Activated CD8-positive, alpha-beta T cell treated with anti-CD3 and anti-CD28 coated beads, Interleukin-2, amount 10 ng/mL, durations not matched to agents 7 days and 5 days (primary cell): ENCODE measurements around the gene SCIMP. TPM values are rescaled to one million over a fixed set of nuclear protein-coding genes. Genes with fewer than 3 reads are reported as not detected.
"Not testable (repeated sequence)": the region's sequence is repeated elsewhere in the genome, so short reads cannot be mapped to it uniquely, and the experiment has no call there.

Source experiments
- ATAC-seq: fragments of 150-1000 bp; cut with Tn5 transposase; one replicate; pipeline ENCODE4 v1.10.0; 2021; ENCODE audit warnings: moderate library complexity
- CTCF ChIA-PET: fragments of 350-600 bp; sonication (Branson Sonifier 250); formaldehyde crosslinking; loops from one replicate; lab custom pipeline; 2021; ENCODE audit warnings: antibody characterized with exemption; lab: Charles Lee
- POLR2A ChIA-PET: fragments of 350-600 bp; sonication (Branson Sonifier 250); formaldehyde crosslinking; loops from one replicate; lab custom pipeline; 2021; ENCODE audit warnings: antibody characterized with exemption; lab: Charles Lee
- DNase-seq: peaks from one replicate; pipeline ENCODE4 v3.0.0-alpha.2; 2020
- H3K27ac Mint-ChIP-seq: one replicate; pipeline ENCODE4 v1.8.0; 2021; ENCODE audit warnings: mild to moderate bottlenecking, mixed read lengths
- H3K27me3 Mint-ChIP-seq: one replicate; pipeline ENCODE4 v1.8.0; 2021; ENCODE audit warnings: low read depth, mixed read lengths
- H3K36me3 Mint-ChIP-seq: one replicate; pipeline ENCODE4 v1.8.0; 2021; ENCODE audit warnings: low read depth, mixed read lengths
- H3K4me1 Mint-ChIP-seq: one replicate; pipeline ENCODE4 v1.8.0; 2021; ENCODE audit warnings: low read depth, mixed read lengths
- H3K4me3 Mint-ChIP-seq: one replicate; pipeline ENCODE4 v1.8.0; 2021; ENCODE audit warnings: mild to moderate bottlenecking, mixed read lengths
- H3K9me3 Mint-ChIP-seq: one replicate; pipeline ENCODE4 v1.8.0; 2022; ENCODE audit warnings: mixed read lengths; ENCODE audit not compliant: insufficient read depth
- total RNA-seq, 2 experiments: library from RNA; stranded (reverse); gene quantifications; one replicate each; pipeline ENCODE4 v1.2.3, GENCODE V29; 2021

SCIMP gene
- total RNA-seq, 2 experiments from 2014 or later: not detected

DNA sequence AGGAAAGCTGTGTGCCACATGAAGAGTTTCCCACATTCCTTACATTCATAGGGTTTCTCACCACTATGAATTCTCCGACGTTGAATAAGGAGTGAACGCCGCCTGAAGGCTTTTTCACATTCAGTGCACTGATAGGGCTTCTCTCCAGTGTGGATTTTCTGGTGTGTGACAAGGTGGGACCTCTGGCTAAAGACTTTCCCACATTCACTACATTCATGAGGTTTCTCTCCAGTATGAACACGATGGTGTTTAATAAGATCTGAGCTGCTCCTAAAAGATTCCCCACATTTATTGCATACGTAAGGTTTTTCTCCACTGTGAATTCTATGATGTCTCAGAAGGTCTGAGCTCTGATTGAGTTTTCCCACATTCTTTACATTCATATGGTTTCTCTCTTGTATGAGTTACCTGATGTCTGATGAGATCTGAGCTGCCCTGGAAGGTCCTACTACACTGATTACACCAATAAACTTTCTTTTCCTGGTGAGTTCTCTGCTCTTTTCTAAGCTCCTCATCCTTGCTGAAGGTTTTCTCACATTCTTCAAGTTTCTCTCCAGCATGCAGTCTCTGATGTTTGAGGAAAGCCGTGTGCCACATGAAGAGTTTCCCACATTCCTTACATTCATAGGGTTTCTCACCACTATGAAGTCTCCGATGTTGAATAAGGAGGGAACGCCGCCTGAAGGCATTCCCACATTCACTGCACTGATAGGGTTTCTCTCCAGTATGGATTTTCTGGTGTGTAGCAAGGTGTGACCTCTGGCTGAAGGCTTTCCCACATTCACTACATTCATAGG lies 53.0 kb downstream of the SCIMP start:
- CTCF ChIA-PET: interaction anchor here (0.9 to 1.8 kb wide), 2 partner anchors 10 to 68 kb away, joined by 3 to 4 read pairs; partner anchors contain the start of gene ZNF594
- DNase-seq (no peak), ATAC-seq (no peak)
- POLR2A ChIA-PET: interaction anchor here (0.9 kb wide), 1 partner anchor 10 kb away, joined by 3 read pairs; the partner anchor contains the start of gene ZNF594
- H3K27ac Mint-ChIP-seq: no peak overlapping the region
- peaks cover 62% of the 10 kb centered on the region for H3K9me3 Mint-ChIP-seq
- H3K27me3 Mint-ChIP-seq: no peaks in the 10 kb centered on the region
- peaks cover 68% of the 10 kb centered on the region for H3K36me3 Mint-ChIP-seq
- H3K4me3 Mint-ChIP-seq: no peak overlapping the region
- peaks cover 5% of the 10 kb centered on the region for H3K4me1 Mint-ChIP-seq

DNA sequence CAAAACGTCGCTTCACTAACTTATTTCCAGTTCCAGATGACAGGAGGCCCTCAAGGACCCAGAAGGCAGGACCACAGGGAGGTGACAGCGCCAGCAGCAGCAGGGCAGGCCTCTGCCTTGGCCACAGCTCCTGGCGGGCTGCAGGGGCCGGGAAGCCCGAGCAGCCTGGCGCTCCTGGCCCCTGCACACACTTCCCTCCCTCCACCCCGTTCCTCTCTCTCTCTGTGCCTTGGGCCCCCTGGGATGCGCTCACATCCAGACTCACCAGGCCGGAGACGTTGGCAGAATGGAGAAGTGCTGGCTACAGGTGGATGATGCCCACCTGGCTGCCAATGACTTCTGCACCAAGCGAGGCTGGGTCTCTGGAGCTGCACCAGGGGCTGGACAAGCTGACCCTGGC lies 55.7 kb downstream of the SCIMP start:
- Mint-ChIP-seq H3K4me1 (no peaks in the 10 kb centered on the region), H3K36me3 (peaks cover 60% of the 10 kb centered on the region), H3K4me3 (no peak overlapping the region), H3K27ac (no peak overlapping the region), H3K9me3 (peaks cover 61% of the 10 kb centered on the region), H3K27me3 (no peaks in the 10 kb centered on the region)
- no peak for DNase-seq
- ATAC-seq: no peak
- POLR2A ChIA-PET: no interaction called here
- CTCF ChIA-PET: no interaction called here

DNA sequence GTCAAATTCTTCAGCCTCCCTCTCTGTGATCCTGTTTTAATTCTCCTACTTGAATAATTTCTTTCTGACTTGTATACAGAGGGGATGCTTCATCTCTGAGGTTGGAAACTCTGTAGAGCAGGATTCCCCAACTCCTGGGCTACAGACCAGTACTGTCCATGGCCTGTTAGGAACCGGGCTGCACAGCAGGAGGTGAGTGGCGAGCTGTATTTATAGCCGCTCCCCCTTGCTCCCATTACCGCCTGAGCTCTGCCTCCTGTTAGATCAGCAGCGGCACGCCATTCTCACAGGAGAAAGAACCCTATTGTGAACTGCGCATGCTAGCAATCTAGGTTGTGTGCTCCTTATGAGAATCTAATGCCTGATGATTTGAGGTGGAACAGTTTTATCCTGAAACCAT lies 59.6 kb downstream of the SCIMP start:
- POLR2A ChIA-PET, H3K27ac Mint-ChIP-seq, H3K4me1 Mint-ChIP-seq, H3K4me3 Mint-ChIP-seq, CTCF ChIA-PET, ATAC-seq, DNase-seq, H3K27me3 Mint-ChIP-seq: not testable (repeated sequence)
- H3K36me3 Mint-ChIP-seq: peaks cover 33% of the 10 kb centered on the region
- H3K9me3 Mint-ChIP-seq: peaks cover 39% of the 10 kb centered on the region

DNA sequence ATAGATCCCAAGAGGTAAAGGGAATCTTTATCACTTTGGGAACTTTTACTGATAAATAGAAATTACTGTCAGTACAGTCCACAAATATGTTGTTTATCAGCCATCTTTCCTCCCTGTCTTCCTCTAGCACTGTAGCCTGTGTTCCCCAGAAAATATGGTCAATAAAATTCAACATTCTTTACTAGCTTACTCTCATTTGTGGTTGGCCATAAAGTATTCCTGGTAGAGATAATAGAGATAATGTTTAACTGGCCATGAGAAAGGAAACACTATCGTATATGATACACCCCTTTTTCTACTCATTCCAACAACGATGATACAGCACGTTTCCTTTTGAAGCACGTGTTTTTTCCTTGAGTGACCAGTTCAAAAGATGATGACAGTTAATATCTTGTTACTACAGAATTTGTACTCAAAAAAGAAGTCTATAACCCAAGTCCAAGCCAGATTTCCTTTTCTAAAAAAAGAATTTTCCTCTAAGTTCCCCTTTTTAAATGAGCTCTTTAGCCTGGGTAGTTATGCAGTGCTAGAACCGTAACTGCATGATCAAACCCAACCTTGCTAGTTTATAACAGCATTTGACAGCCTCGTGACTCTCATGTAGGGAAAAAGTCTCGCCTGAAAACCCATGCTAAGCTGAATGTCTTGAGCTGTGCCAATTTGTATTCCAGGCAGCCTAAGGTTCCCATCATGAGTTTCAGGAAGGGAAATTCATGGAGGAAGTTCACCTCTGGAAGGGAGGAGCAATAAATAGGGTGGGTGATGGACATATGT lies 68.7 kb downstream of the SCIMP start:
- H3K36me3 Mint-ChIP-seq, H3K4me1 Mint-ChIP-seq, H3K4me3 Mint-ChIP-seq, H3K27ac Mint-ChIP-seq, DNase-seq, CTCF ChIA-PET, ATAC-seq, H3K9me3 Mint-ChIP-seq: not testable (repeated sequence)
- H3K27me3 Mint-ChIP-seq: peaks cover 10% of the 10 kb centered on the region
- POLR2A ChIA-PET: interaction anchor here (0.7 kb wide), 1 partner anchor 46 kb away, joined by 3 read pairs; no protein-coding TSS in a partner anchor

DNA sequence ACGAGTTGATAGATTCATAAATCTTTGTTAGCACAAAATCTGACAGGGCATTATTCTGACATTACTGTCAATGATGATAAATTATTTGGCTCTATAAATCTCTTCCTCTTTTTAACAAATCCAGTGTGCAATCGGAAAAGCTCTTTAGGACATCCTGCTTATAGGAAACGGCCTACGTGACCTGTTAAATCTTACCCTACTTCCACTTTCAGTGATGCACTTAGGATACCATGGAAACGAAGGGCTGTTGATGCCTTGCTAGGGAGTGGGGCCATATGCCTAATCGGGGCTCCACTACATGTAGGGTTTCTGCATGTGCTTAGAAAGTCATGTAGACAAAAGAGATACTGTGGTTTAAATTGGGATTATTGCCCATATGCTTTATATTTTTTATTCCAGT lies 70.2 kb downstream of the SCIMP start:
- H3K4me3 Mint-ChIP-seq: no peak overlapping the region
- no peaks in the 10 kb centered on the region for H3K9me3 Mint-ChIP-seq
- peaks cover 11% of the 10 kb centered on the region for H3K27me3 Mint-ChIP-seq
- no peak overlapping the region for H3K27ac Mint-ChIP-seq
- H3K36me3 Mint-ChIP-seq: no peaks in the 10 kb centered on the region
- no peaks in the 10 kb centered on the region for H3K4me1 Mint-ChIP-seq
- DNase-seq (no peak), ATAC-seq (no peak)
- CTCF ChIA-PET: no interaction called here
- POLR2A ChIA-PET: no interaction called here

DNA sequence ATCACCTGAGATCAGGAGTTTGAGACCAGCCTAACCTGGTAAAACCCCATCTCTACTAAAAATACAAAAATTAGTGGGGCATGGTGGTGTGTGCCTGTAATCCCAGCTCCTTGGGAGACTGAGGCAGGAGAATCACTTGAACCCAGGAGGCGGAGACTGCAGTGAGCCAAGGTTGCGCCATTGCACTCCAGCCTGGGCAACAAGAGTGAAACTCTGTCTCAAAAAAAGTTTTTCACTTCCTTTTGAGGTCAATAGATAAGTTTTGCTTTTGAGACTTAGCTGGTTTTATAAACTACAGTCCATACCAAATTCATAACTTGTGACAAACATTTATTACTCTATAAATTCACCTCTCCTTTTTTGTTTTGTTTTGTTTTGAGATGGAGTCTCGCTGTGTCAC lies 72.9 kb downstream of the SCIMP start:
- H3K4me3 Mint-ChIP-seq, POLR2A ChIA-PET: not testable (repeated sequence)

DNA sequence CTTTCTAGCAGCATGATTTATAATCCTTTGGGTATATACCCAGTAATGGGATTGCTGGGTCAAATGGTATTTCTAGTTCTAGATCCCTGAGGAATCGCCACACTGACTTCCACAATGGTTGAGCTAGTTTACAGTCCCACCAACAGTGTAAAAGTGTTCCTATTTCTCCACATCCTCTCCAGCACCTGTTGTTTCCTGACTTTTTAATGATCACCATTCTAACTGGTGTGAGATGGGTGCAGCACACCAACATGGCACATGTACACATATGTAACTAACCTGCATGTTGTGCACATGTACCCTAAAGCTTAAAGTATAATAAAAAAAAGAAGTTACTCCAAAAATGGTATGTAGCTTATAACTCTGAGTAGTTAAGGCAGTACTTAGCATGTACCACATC lies 74.0 kb downstream of the SCIMP start:
- H3K4me1 Mint-ChIP-seq, H3K4me3 Mint-ChIP-seq, H3K36me3 Mint-ChIP-seq, H3K9me3 Mint-ChIP-seq, H3K27ac Mint-ChIP-seq, ATAC-seq, POLR2A ChIA-PET, DNase-seq: not testable (repeated sequence)
- CTCF ChIA-PET: interaction anchor here (0.5 kb wide), 1 partner anchor 221 kb away, joined by 4 read pairs; no protein-coding TSS in a partner anchor
- peaks cover 20% of the 10 kb centered on the region for H3K27me3 Mint-ChIP-seq

More for the DNA sequence above, 72.9 kb downstream of the SCIMP start:
- H3K4me1 Mint-ChIP-seq, DNase-seq, H3K36me3 Mint-ChIP-seq, ATAC-seq, H3K9me3 Mint-ChIP-seq, H3K27ac Mint-ChIP-seq, CTCF ChIA-PET: not testable (repeated sequence)
- H3K27me3 Mint-ChIP-seq: peaks cover 20% of the 10 kb centered on the region

Other genes starting within 250 kb of the SCIMP start
- gene CAMTA2, start 247.2 kb downstream of the SCIMP start, total RNA-seq: 10 to 100 TPM; 51.3 to 55.5 TPM
- gene INCA1, start 237.3 kb downstream of the SCIMP start, total RNA-seq: under 1 TPM; 0.26 to 0.29 TPM
- gene KIF1C, start 236.9 kb downstream of the SCIMP start, total RNA-seq: 10 to 100 TPM; 43.6 to 45.3 TPM
- under 1 TPM; 0.40 to 0.94 TPM for gene SLC52A1, start 199.4 kb downstream of the SCIMP start, total RNA-seq
- 1 to 10 TPM; 3.3 to 3.5 TPM for gene ZFP3, start 156.4 kb downstream of the SCIMP start, total RNA-seq
- gene ZNF232, start 123.0 kb downstream of the SCIMP start, total RNA-seq: 10 to 100 TPM in 1 of 2 experiments, 1 to 10 TPM in 1; 9.8 to 10.2 TPM
- under 1 TPM; 0.08 to 0.10 TPM for gene USP6, start 118.8 kb downstream of the SCIMP start, total RNA-seq
- 10 to 100 TPM; 11.8 to 12.7 TPM for gene ZNF594, start 43.0 kb downstream of the SCIMP start, total RNA-seq
- 10 to 100 TPM; 37.5 to 37.8 TPM for gene RABEP1, start 47.4 kb upstream of the SCIMP start, total RNA-seq
- 100 to 1,000 TPM in 1 of 2 experiments, 10 to 100 TPM in 1; 97.2 to 105 TPM for gene NUP88, start 184.8 kb upstream of the SCIMP start, total RNA-seq
- gene RPAIN, start 185.3 kb upstream of the SCIMP start, total RNA-seq: 10 to 100 TPM; 47.2 TPM
- 100 to 1,000 TPM; 178 to 181 TPM for gene C1QBP, start 204.3 kb upstream of the SCIMP start, total RNA-seq
- 10 to 100 TPM; 16.9 to 18.3 TPM for gene DHX33, start 234.1 kb upstream of the SCIMP start, total RNA-seq